ENCODE results near the gene PCOLCE2. TPM values are rescaled to one million over a fixed set of nuclear protein-coding genes. Genes with fewer than 3 reads are reported as not detected.

Gene PCOLCE2
- total RNA-seq, 1 donor from 2014 or later = 1.8 TPM

DNA sequence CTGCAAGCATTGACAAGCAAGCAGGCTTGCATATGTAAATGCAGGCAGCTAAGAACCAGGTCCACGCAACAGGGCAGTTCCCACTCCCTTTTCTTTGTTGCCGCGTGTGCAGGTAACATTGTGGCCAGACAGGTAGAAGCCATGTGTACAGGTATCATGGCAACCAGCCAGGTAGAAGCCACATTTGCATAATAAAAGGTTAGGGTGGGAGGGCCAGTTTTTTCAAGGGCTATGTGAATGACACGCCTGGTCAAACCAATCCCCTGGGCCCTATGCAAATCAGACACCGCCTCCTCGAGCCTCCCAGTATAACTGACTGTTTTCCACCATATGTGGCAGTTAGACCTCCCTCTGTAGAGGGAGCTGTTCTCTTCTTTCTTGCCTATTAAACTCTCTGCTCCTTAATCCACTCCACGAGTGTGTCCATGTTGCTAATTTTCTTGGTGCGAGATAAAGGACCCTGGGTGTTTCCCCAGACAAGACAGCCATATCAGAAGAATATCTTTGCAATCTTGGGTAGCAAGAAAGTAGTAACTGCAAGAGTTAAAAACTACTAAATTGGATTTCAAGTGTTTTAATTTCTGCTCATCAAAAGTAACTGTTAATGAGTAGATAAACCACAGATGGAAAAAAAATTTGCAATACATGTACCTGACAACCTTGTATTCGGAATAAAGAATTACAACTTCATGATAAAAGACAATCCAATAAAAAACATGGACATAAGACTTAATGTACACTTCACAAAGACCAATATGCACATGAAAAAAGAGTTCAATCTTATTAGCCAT, 21.8 kb downstream of the PCOLCE2 start:
- TF ChIP-seq, protein P1, sequence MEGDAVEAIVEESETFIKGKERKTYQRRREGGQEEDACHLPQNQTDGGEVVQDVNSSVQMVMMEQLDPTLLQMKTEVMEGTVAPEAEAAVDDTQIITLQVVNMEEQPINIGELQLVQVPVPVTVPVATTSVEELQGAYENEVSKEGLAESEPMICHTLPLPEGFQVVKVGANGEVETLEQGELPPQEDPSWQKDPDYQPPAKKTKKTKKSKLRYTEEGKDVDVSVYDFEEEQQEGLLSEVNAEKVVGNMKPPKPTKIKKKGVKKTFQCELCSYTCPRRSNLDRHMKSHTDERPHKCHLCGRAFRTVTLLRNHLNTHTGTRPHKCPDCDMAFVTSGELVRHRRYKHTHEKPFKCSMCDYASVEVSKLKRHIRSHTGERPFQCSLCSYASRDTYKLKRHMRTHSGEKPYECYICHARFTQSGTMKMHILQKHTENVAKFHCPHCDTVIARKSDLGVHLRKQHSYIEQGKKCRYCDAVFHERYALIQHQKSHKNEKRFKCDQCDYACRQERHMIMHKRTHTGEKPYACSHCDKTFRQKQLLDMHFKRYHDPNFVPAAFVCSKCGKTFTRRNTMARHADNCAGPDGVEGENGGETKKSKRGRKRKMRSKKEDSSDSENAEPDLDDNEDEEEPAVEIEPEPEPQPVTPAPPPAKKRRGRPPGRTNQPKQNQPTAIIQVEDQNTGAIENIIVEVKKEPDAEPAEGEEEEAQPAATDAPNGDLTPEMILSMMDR (IDR thresholded peaks at IDR 0.05; ENCODE audit: unreplicated experiment) = no peak
- Mint-ChIP-seq H3K36me3 (ENCODE audit: low read depth, unreplicated experiment) (no peaks in the 10 kb centered on the region), H3K4me1 (ENCODE audit: unreplicated experiment) (no peaks in the 10 kb centered on the region), H3K4me3 (ENCODE audit: unreplicated experiment) (no peak overlapping the region), H3K27me3 (ENCODE audit: unreplicated experiment) (peaks cover 2% of the 10 kb centered on the region), H3K9me3 (ENCODE audit: unreplicated experiment) (no peaks in the 10 kb centered on the region), H3K27ac (ENCODE audit: unreplicated experiment) (no peak overlapping the region)
- peak; percentile 30 for DNase-seq (ENCODE audit: low spot score)

DNA sequence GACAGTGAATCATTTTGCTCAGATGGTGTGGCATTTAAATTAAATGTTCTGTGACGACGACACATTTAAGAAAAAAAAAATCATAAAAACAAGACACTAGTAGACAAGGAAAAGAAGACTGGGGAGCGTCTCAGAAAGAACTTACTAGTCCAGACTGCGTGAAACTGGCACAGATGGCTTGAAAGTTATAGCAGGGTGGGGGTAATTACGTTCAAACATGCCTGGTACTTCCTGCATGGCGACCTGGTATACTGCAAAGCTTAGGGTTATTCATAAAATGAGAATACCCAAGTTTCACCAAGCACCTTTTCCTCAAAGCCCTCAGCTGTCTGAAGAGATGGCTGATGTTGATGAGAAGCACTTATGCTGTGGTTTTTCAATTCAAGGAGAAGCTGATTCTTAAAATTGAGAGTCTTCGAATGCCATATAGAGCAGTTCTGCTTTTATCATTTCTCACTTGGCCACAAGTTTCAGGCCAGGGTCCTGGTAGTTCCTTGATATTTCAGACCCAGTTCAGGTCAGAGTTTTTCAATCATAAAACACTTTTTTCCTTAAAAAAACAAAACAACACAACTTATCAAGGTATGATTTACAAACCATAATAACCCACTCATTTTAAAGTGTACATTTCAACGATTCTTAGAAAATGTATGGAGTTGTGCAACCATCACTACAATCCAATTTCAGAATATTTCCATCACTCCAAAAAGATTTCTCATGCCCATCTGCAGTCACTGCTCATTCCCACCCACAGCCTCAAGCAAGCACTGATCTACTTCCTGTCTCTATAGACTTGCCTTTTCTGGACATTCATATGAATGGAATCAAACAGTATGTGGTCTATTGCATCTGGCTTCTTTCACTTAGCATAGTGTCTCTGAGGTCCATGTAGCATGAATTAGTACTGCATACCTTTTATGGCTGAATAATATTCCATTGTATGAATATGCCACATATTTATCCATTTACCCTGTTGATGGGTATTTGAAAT, 24.7 kb downstream of the PCOLCE2 start:
- Mint-ChIP-seq H3K4me1 (ENCODE audit: unreplicated experiment) (no peaks in the 10 kb centered on the region), H3K9me3 (ENCODE audit: unreplicated experiment) (no peaks in the 10 kb centered on the region)
- TF ChIP-seq, protein P1 (IDR thresholded peaks at IDR 0.05; ENCODE audit: unreplicated experiment) = no peak

DNA sequence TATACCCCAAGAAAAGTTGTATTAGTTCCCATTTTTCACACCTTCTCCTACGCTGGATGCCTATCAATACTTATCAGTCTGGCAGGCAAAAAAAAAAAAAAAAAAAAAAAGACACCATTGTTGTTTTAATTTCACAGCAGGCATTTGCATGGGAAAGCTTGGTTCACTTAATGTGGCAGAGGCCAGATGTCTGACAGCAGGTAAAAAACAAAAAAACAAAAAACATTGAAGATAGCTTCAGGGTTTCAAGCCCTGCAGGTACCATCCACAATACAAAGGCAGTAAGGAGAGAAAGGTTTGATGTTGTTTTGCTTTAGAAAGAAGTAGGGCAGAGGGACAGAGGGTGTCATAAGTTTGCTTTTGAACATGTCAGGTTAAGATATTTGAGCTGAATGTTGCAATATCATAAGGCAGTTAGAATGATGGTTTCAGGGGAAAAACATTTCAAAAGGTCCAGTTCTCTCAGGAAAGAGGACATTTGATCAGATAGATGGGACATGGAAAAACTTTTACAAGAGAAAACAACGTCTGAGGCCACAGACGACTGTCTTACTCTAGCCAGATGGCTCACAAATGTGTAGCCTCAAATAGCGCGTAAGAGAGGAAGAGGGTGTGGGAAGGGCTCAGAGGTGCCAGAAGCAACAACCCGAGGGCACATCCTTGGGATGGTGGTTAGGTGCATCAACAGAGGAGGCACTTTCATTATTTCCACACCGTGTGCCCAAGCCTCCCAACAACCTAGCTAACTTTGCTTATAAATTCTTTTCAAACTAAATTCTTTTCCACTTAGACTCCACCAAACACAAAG, 25.7 kb downstream of the PCOLCE2 start:
- H3K4me3 Mint-ChIP-seq (ENCODE audit: unreplicated experiment) = no peak overlapping the region
- TF ChIP-seq, protein P1 (IDR thresholded peaks at IDR 0.05; ENCODE audit: unreplicated experiment) = no peak
- no peak overlapping the region for H3K27ac Mint-ChIP-seq (ENCODE audit: unreplicated experiment)
- H3K36me3 Mint-ChIP-seq (ENCODE audit: low read depth, unreplicated experiment) = no peaks in the 10 kb centered on the region
- no peaks in the 10 kb centered on the region for H3K4me1 Mint-ChIP-seq (ENCODE audit: unreplicated experiment)
- H3K9me3 Mint-ChIP-seq (ENCODE audit: unreplicated experiment) = no peaks in the 10 kb centered on the region
- H3K27me3 Mint-ChIP-seq (ENCODE audit: unreplicated experiment) = no peaks in the 10 kb centered on the region
- DNase-seq (ENCODE audit: low spot score) = no peak

More for the DNA sequence above, 24.7 kb downstream of the PCOLCE2 start:
- H3K27me3 Mint-ChIP-seq (ENCODE audit: unreplicated experiment) = peaks cover 2% of the 10 kb centered on the region
- H3K4me3 Mint-ChIP-seq (ENCODE audit: unreplicated experiment) = no peak overlapping the region
- no peaks in the 10 kb centered on the region for H3K36me3 Mint-ChIP-seq (ENCODE audit: low read depth, unreplicated experiment)
- no peak for DNase-seq (ENCODE audit: low spot score)
- H3K27ac Mint-ChIP-seq (ENCODE audit: unreplicated experiment) = no peak overlapping the region

DNA sequence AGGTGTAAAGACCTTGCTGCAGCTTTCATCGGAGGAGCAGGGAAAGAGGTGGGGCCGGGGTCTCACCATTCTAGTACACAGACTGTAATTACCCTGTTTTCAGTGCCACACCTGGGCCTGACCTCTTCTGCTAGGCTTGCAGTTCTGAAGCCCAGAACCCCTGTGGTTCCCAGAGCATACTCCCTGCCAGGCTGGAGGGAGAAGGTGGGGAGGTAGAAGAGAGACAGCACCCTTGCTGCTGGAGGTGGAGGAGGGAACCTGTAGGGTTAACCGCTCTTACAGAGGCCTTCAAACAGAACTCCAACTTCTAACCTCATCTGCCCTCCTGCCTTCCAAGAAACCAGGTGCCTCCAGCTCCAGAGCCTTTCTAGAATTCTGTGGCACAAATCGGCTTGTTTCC, 27.0 kb downstream of the PCOLCE2 start:
- Mint-ChIP-seq H3K36me3 (ENCODE audit: low read depth, unreplicated experiment) (no peaks in the 10 kb centered on the region), H3K27ac (ENCODE audit: unreplicated experiment) (no peak overlapping the region), H3K27me3 (ENCODE audit: unreplicated experiment) (no peaks in the 10 kb centered on the region), H3K4me3 (ENCODE audit: unreplicated experiment) (no peak overlapping the region), H3K4me1 (ENCODE audit: unreplicated experiment) (no peaks in the 10 kb centered on the region), H3K9me3 (ENCODE audit: unreplicated experiment) (no peaks in the 10 kb centered on the region)
- no peak for DNase-seq (ENCODE audit: low spot score)
- TF ChIP-seq, protein P1 (IDR thresholded peaks at IDR 0.05; ENCODE audit: unreplicated experiment) = no peak

Data from endothelial cell (in vitro differentiated cells).